Measurements from ENCODE around the gene TCF4.

GRCh38 chr18:55307505-55307904 lies 280.5 kb downstream of the TCF4 start:
- TF ChIP-seq ZNF416 (CRISPR knock-in tag; IDR thresholded peaks at IDR 0.05) (no peak), CTCF (IDR thresholded peaks at IDR 0.05) (no peak), GABPB1 (CRISPR knock-in tag; IDR thresholded peaks at IDR 0.05) (no peak), SP1 (CRISPR knock-in tag; conservative IDR thresholded peaks at IDR 0.05) (no peak)

All from WTC11 (cell line).